Measurements from ENCODE around the gene ATRIP. TPM values are rescaled to one million over a fixed set of nuclear protein-coding genes. Genes with fewer than 3 reads are reported as not detected.
"Not testable (repeated sequence)": the region's sequence is repeated elsewhere in the genome, so short reads cannot be mapped to it uniquely, and the experiment has no call there.

ATRIP gene
- total RNA-seq, 2 experiments from 2014 or later, result 17.3 to 17.9 TPM

DNA sequence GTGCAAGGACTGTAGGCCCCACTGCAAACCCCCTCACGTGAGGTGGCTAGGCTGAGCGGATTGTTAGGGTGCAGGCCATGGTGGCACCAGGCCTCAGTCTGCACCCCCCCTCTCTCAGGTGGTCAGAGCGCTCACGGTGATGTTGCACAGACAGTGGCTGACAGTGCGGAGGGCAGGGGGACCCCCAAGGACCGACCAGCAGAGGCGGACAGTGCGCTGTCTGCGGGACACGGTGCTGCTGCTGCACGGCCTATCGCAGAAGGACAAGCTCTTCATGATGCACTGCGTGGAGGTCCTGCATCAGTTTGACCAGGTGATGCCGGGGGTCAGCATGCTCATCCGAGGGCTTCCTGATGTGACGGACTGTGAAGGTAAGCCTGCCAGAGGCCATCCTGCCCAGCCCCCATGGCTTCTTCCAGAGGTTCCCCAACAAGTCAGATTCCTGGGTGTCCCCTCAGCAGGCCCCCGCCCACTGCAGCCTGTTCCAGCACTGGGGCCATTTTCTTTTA lies 18.2 kb downstream of the ATRIP start:
- Mint-ChIP-seq H3K27ac (no peak overlapping the region), H3K9me3 (no peaks in the 10 kb centered on the region), H3K4me3 (no peak overlapping the region), H3K4me1 (peaks cover 38% of the 10 kb centered on the region), H3K36me3 (peaks cover 37% of the 10 kb centered on the region), H3K27me3 (no peaks in the 10 kb centered on the region)
- no peak for DNase-seq

DNA sequence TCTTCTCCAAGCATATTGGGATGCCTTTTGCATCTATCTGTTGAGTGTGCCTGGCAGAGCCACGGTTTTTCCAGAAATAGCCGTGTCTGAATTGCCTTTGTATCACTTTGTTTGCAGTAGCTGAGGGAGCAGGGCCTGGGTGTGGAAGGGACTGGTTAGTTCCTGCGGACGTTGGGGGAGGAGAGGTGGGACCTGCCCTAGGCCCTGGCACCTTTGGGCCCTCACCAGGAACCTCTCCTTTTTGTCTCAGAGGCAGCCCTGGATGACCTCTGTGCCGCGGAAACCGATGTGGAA lies 18.6 kb downstream of the ATRIP start:
- Mint-ChIP-seq H3K9me3 (no peaks in the 10 kb centered on the region), H3K36me3 (peaks cover 40% of the 10 kb centered on the region), H3K4me1 (peaks cover 42% of the 10 kb centered on the region), H3K27ac (peak overlapping the region; percentile 96), H3K27me3 (no peaks in the 10 kb centered on the region), H3K4me3 (peak overlapping the region; percentile 95)
- DNase-seq, result no peak

DNA sequence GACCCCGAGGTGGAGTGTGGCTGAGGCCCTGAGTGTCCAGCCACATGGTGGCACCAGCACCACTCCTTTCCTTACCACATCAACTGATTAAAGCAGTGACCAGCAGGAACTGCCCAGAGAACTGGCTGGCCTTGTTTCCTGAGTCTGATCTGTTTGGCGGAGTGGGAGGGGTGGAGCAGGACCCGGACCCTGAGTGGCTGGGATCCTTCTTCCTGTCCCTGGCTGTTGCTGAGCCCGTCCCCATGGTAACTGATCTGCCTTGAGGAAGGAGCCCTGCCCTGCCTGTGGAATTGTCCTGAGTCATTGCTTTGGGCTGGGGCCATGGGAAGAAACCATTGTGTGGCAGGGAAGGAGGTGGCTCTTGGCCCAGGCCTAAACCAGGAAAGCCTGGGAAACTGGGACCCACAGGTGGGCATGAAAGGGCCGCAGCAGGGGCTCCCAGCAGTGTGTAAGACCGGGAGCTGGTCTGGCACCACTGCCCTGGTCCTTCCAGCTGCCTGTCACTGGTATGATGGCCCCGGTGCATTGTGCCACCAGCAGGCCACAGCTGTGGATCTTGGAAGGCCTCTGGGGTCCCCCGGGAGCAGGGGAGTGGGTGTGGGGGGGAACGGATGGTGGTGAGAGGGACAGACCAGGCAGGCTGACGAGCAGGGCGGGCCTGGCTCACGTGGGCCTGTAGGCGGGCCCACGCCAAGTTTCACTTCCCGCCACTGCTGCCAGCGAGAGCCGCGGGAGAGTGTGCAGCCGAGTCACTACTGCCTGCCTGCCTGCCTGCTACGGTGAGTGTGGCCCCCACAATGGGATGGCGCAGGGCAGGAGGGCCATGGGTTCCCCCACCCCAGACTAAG lies 19.2 kb downstream of the ATRIP start:
- peak; percentile 89 for DNase-seq
- peaks cover 47% of the 10 kb centered on the region for H3K4me1 Mint-ChIP-seq
- H3K4me3 Mint-ChIP-seq, result peak overlapping the region; percentile 95
- no peaks in the 10 kb centered on the region for H3K9me3 Mint-ChIP-seq
- H3K36me3 Mint-ChIP-seq, result peaks cover 40% of the 10 kb centered on the region
- H3K27me3 Mint-ChIP-seq, result no peaks in the 10 kb centered on the region
- H3K27ac Mint-ChIP-seq, result peak overlapping the region; percentile 96

DNA sequence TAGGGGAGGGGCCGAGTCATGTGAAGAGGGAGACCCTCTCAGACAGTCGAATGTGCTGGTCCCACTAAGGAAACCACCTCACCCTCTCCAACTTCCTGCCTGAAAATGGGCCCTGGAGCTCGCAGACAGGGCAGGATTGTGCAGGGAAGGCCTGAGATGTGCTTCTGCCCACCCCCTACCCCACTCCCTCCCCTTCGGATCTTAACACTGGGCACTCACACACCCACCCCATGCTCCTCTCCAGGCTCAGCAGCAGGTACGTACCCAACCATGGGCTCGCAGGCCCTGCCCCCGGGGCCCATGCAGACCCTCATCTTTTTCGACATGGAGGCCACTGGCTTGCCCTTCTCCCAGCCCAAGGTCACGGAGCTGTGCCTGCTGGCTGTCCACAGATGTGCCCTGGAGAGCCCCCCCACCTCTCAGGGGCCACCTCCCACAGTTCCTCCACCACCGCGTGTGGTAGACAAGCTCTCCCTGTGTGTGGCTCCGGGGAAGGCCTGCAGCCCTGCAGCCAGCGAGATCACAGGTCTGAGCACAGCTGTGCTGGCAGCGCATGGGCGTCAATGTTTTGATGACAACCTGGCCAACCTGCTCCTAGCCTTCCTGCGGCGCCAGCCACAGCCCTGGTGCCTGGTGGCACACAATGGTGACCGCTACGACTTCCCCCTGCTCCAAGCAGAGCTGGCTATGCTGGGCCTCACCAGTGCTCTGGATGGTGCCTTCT lies 20.0 kb downstream of the ATRIP start:
- peak overlapping the region; percentile 95 for H3K4me3 Mint-ChIP-seq
- H3K4me1 Mint-ChIP-seq, result peaks cover 45% of the 10 kb centered on the region
- peaks cover 40% of the 10 kb centered on the region for H3K36me3 Mint-ChIP-seq
- H3K9me3 Mint-ChIP-seq, result no peaks in the 10 kb centered on the region
- H3K27me3 Mint-ChIP-seq, result no peaks in the 10 kb centered on the region
- peak; percentile 41 for DNase-seq
- peak overlapping the region; percentile 96 for H3K27ac Mint-ChIP-seq

DNA sequence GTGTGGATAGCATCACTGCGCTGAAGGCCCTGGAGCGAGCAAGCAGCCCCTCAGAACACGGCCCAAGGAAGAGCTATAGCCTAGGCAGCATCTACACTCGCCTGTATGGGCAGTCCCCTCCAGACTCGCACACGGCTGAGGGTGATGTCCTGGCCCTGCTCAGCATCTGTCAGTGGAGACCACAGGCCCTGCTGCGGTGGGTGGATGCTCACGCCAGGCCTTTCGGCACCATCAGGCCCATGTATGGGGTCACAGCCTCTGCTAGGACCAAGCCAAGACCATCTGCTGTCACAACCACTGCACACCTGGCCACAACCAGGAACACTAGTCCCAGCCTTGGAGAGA lies 20.5 kb downstream of the ATRIP start:
- Mint-ChIP-seq H3K9me3 (no peaks in the 10 kb centered on the region), H3K27me3 (no peaks in the 10 kb centered on the region), H3K27ac (peak overlapping the region; percentile 96), H3K4me3 (peak overlapping the region; percentile 95), H3K36me3 (peaks cover 40% of the 10 kb centered on the region), H3K4me1 (peaks cover 46% of the 10 kb centered on the region)
- DNase-seq, result no peak

DNA sequence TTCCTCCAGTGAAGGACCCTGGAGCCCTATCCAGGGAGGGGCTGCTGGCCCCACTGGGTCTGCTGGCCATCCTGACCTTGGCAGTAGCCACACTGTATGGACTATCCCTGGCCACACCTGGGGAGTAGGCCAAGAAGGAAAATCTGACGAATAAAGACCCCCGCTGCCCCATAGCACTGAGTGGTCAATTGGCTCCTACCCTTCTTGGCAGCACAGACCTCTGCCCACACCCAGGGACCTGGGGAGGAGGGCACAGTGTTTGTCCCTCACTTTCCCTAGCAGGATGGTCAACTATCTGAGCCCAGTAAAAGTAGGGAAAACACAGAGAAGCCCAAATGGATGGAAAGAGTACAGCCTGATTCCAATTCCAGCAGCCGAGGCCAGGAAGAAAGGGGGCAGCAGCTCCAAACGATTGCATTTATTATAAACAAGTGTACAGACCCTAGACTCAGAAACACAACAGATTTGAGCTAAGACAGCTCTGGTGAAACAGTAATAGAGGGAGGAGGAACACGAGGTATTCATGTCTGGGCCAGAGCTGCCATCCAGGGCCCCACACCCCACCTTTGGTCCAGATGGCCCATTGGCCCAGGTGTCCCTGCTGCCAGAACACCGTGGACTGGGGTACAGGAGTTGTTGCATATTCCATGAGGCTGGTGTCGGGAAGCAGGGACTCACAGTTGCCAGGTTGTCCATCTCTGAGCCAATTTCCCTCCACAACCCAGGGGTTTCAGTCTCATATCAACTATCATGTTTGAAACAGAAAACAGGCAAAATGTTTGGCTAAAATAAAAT lies 21.1 kb downstream of the ATRIP start:
- H3K27me3 Mint-ChIP-seq, result no peaks in the 10 kb centered on the region
- peak overlapping the region; percentile 96 for H3K27ac Mint-ChIP-seq
- peaks cover 40% of the 10 kb centered on the region for H3K36me3 Mint-ChIP-seq
- peaks cover 47% of the 10 kb centered on the region for H3K4me1 Mint-ChIP-seq
- DNase-seq, result no peak
- peak overlapping the region; percentile 95 for H3K4me3 Mint-ChIP-seq
- no peaks in the 10 kb centered on the region for H3K9me3 Mint-ChIP-seq

DNA sequence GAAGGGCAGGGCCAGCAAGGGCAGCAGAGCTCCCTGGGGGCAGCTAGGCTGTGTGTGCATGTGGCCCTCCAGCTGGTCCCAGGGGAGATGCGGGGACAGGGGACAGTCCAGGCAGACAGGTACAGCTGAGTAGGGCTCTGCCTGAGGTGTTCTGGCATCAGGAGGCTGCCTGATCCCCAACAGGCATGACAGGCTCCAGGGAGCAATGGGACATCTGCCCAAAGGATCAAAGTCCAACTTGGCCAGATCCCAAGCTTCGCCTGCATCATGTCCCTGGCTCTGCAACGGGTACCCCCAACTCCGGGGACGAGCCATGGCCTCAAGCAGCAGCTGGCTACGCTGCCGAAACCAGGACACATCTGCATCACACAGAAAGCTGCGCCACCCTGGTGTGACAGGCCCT lies 21.8 kb downstream of the ATRIP start:
- DNase-seq, result no peak
- Mint-ChIP-seq H3K27me3 (no peaks in the 10 kb centered on the region), H3K4me1 (peaks cover 52% of the 10 kb centered on the region), H3K27ac (peak overlapping the region; percentile 96), H3K36me3 (peaks cover 41% of the 10 kb centered on the region), H3K4me3 (peak overlapping the region; percentile 95), H3K9me3 (no peaks in the 10 kb centered on the region)

DNA sequence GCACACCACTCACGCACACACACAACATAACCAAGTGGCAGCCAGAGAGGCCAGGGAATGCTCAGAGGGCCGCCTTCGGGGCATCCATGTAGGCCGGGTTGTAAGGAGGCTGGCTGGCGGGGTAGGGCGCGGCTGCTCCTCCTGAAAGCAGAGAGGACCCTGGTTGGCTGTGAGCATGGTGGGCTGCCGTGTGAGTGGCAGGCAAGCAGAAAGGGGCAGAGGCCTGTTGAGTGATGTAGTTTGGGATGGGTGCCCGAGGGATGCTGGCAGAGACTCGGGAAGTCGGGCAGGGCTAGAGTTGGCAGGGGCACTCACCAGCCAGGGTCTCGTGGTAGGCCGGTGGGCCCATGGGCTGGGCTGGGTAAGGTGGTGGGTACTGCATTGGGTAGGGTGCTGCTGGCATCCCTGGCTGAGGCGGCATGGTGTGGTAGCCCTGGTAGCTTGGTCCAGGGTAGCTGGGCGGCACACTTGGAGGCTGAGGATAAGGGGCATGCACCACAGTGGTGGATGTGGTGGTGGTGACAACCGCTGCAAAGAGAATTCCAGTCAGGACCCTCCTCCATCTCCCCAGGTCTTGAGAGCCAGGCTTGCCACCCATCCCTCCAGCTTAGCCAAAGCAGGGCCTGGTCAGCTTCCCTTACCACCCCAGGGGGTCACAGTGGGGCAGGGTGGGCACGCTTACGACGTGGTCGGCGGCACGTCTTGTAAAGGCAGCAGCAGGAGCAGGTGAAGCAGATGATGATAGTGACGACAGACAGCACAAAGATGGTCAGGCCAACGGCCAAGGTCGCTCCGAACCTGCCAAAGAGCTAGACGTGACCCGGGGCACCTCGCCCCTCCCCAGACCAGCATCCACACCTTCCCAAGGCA lies 22.7 kb downstream of the ATRIP start:
- Mint-ChIP-seq H3K36me3 (peaks cover 41% of the 10 kb centered on the region), H3K4me3 (peak overlapping the region; percentile 53), H3K27me3 (no peaks in the 10 kb centered on the region), H3K27ac (peak overlapping the region; percentile 98), H3K4me1 (peaks cover 57% of the 10 kb centered on the region), H3K9me3 (no peaks in the 10 kb centered on the region)
- no peak for DNase-seq

DNA sequence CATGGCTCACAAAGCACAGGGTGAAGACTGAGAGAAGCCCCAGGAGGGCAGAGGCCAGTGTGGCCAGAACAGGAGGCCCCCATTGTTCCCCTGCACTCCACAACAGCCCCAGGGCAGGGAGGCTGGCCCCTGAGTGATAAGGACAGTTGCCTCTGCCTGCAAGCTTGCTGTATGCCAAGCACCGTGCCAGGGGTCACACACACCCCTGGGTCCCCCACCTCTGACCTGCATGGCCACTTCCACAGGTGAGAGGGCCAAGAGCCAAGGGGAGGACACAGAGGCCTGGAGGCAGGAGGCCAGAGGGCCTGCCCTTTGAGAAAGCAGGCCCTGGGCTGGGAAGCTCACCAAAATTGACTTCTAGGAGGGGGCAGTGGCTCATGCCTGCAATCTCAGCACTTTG lies 23.7 kb downstream of the ATRIP start:
- H3K27me3 Mint-ChIP-seq, result no peaks in the 10 kb centered on the region
- peaks cover 41% of the 10 kb centered on the region for H3K36me3 Mint-ChIP-seq
- peak overlapping the region; percentile 98 for H3K27ac Mint-ChIP-seq
- no peaks in the 10 kb centered on the region for H3K9me3 Mint-ChIP-seq
- H3K4me1 Mint-ChIP-seq, result peaks cover 58% of the 10 kb centered on the region
- no peak for DNase-seq
- H3K4me3 Mint-ChIP-seq, result peak overlapping the region; percentile 53

DNA sequence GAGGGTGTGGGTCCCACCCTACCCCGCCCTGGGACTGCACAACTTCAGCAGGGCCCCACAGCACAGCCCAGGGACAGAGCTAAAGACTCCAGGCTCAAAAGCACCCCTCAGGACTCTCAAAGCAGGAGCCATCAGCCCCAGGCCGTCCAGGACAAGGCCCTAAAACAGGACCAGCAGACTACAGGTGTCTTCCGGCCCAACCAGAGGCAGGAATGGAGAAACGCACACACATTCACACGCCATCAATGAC lies 26.1 kb downstream of the ATRIP start:
- Mint-ChIP-seq H3K4me1 (peaks cover 48% of the 10 kb centered on the region), H3K4me3 (peak overlapping the region; percentile 81), H3K36me3 (peaks cover 18% of the 10 kb centered on the region), H3K27me3 (no peaks in the 10 kb centered on the region), H3K27ac (peak overlapping the region; percentile 98), H3K9me3 (no peaks in the 10 kb centered on the region)
- DNase-seq, result no peak

DNA sequence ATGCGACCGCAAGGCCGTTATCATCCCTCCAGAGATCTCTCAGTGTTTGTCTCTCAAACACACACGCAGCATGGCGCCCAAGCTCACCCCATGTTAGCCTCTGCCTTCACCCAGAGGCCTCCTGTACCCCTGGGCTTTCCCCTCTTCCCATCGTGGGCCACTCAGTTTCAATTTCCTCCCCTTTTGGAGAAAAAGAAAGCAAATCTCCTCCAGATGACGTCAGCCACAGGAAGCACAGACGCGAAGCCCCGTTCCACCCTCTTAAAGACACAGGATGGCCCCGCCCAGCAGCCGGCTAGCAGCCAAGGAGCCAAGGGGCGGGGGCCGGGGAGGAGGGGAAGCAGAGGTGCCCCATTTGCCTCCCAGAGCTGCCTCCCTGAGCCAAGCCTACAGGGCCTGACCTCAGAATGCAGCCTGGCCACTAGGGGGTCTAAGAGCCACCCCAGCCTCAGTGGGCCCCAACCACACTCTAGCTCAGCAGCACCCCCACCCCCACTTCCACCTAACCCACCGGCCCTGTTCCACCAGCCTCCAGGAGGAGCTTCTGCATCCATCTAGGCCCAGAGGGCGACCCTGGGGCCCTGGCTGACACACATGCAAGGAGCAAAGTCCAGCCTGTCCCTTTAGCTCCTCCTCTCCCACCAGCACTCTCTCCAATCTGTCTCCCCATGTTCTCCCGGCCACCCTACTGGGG lies 26.5 kb downstream of the ATRIP start:
- H3K36me3 Mint-ChIP-seq, result peaks cover 14% of the 10 kb centered on the region
- H3K27ac Mint-ChIP-seq, result peak overlapping the region; percentile 98
- H3K4me3 Mint-ChIP-seq, result peak overlapping the region; percentile 81
- no peaks in the 10 kb centered on the region for H3K9me3 Mint-ChIP-seq
- H3K27me3 Mint-ChIP-seq, result no peaks in the 10 kb centered on the region
- H3K4me1 Mint-ChIP-seq, result peaks cover 46% of the 10 kb centered on the region
- DNase-seq, result peak; percentile 96

DNA sequence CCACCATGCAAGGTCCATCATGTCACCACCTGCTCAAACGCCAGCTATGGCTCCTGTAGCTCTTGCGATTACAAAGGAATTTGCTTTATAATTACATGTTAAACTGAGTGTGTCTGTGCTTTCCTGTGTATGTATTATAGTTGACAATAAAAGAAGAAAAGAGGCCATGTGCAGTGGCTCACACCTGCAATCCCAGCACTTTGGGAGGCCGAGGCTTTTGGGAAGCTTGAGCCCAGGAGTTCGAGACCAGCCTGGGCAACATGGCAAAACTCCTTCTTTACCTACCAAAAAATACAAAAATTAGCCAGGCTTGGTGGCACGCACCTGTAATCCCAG lies 27.0 kb downstream of the ATRIP start:
- peaks cover 12% of the 10 kb centered on the region for H3K36me3 Mint-ChIP-seq
- peak overlapping the region; percentile 81 for H3K4me3 Mint-ChIP-seq
- no peak for DNase-seq
- H3K27ac Mint-ChIP-seq, result peak overlapping the region; percentile 98
- H3K27me3 Mint-ChIP-seq, result no peaks in the 10 kb centered on the region
- no peaks in the 10 kb centered on the region for H3K9me3 Mint-ChIP-seq
- peaks cover 44% of the 10 kb centered on the region for H3K4me1 Mint-ChIP-seq

DNA sequence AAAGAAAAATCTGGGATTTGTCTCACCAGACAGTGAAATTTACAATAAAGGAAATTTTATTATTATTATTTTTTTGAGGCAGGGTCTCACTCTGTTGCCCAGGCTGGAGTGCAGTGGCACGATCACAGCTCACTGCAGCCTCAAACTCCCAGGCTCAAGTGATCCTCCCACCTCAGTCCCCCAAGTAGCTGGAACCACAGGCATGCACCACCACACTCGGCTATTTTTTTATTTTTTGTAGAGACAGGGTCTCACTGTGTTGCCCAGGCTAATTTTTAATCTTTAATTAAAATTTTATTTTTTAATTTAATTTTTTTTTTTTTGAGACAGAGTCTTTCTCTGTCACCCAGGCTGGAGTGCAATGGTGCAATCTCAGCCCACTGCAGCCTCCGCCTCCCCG lies 27.5 kb downstream of the ATRIP start:
- not testable (repeated sequence) for H3K36me3 Mint-ChIP-seq, DNase-seq, H3K4me3 Mint-ChIP-seq, H3K9me3 Mint-ChIP-seq, H3K27me3 Mint-ChIP-seq
- Mint-ChIP-seq H3K4me1 (peaks cover 44% of the 10 kb centered on the region), H3K27ac (peak overlapping the region; percentile 98)

DNA sequence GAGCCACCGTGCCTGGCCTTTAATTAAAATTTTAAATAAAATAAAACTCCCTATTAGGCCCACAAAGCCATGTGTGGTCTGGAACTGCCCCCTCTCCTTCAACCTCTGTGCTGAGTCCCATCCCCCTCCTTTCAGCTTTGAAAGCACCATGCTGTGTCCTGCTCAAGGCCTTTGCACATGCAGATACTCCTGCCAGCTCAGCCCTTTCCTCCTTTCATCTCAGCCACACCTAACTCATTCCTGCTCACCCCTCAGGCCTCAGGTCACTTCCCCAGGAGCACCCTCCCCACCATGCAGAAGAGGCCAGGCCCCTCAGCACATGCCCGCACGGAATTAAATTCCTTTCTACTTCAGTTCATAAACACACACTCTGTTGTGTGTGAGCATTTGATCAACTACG lies 28.1 kb downstream of the ATRIP start:
- H3K36me3 Mint-ChIP-seq, result peaks cover 7% of the 10 kb centered on the region

More for the DNA sequence above, 28.1 kb downstream of the ATRIP start:
- Mint-ChIP-seq H3K27ac (peak overlapping the region; percentile 71), H3K27me3 (no peaks in the 10 kb centered on the region), H3K9me3 (no peaks in the 10 kb centered on the region), H3K4me1 (peaks cover 44% of the 10 kb centered on the region), H3K4me3 (no peak overlapping the region)
- DNase-seq, result no peak
